Parathyroid adenoma (tissue), 2 donors: ENCODE data around the gene USH2A.

Experiments used
- H2AFZ ChIP-seq: fragments of 300-600 bp; sonication (generic); one replicate; pipeline ENCODE4 v1.7.0; 2017; ENCODE audit warnings: antibody characterized with exemption, mild to moderate bottlenecking
- H3K27ac ChIP-seq: fragments of 300-600 bp; sonication (generic); one replicate; pipeline ENCODE4 v1.7.0; 2017
- H3K27me3 ChIP-seq: fragments of 300-600 bp; sonication (generic); one replicate; pipeline ENCODE4 v1.7.0; 2017; ENCODE audit warnings: low read length; ENCODE audit not compliant: control insufficient read depth, insufficient read depth
- H3K36me3 ChIP-seq: fragments of 300-600 bp; sonication (generic); one replicate; pipeline ENCODE4 v1.7.0; 2017; ENCODE audit warnings: low read length; ENCODE audit not compliant: control insufficient read depth, insufficient read depth
- H3K4me1 ChIP-seq: fragments of 300-600 bp; sonication (generic); one replicate; pipeline ENCODE4 v1.7.0; 2017; ENCODE audit warnings: control low read depth
- H3K4me2 ChIP-seq: fragments of 300-600 bp; sonication (generic); one replicate; pipeline ENCODE4 v1.7.0; 2017; ENCODE audit warnings: low read length
- H3K4me3 ChIP-seq: fragments of 300-600 bp; sonication (generic); one replicate; pipeline ENCODE4 v1.7.0; 2017; ENCODE audit warnings: low read depth, low read length
- H3K79me2 ChIP-seq: fragments of 300-600 bp; sonication (generic); one replicate; pipeline ENCODE4 v1.7.0; 2017; ENCODE audit warnings: control low read depth
- H3K9ac ChIP-seq: fragments of 300-600 bp; sonication (generic); one replicate; pipeline ENCODE4 v1.7.0; 2017; ENCODE audit warnings: mild to moderate bottlenecking
- H3K9me3 ChIP-seq: fragments of 300-600 bp; sonication (generic); one replicate; pipeline ENCODE4 v1.7.0; 2017; ENCODE audit warnings: low read length; ENCODE audit not compliant: control insufficient read depth
- CTCF ChIP-seq: fragments of 300-600 bp; sonication (generic); IDR thresholded peaks from one replicate; pipeline ENCODE4 v1.7.0; 2017; ENCODE audit warnings: antibody characterized with exemption, mild to moderate bottlenecking
- donor health status: primary hyperparathyroidism.

Gene USH2A

GRCh38 chr1:216210081-216210480 is 213.2 kb downstream of the USH2A start:
- Histone ChIP-seq H3K4me1 (no peaks in the 10 kb centered on the region), H3K4me3 (no peak overlapping the region), H2AFZ (no peak overlapping the region), H3K36me3 (no peaks in the 10 kb centered on the region), H3K9me3 (no peaks in the 10 kb centered on the region), H3K9ac (no peak overlapping the region), H3K4me2 (no peak overlapping the region), H3K27me3 (no peaks in the 10 kb centered on the region), H3K27ac (no peak overlapping the region), H3K79me2 (no peaks in the 10 kb centered on the region)
- no peak for TF ChIP-seq CTCF

DNA sequence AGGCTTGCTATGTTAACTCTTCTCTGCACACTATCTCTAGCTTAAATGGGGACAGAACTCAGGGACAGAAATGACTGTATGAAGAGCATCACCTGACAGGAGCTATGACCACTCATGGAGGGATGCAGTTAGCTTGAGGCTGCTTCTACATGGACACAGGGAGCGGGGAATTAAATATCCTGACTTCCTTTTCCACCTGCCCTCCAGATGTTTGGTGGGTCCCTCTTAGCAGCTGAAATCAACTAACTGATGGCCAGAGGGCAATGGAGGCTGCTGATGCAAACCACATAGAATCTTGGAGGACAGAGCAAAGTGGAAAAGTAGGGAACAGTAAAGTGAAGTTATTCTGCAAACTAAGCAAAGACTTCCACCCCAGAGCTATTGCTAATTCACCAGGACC is 214.1 kb downstream of the USH2A start:
- Histone ChIP-seq H3K4me2 (no peak overlapping the region), H3K27me3 (no peaks in the 10 kb centered on the region), H2AFZ (no peak overlapping the region), H3K4me1 (no peaks in the 10 kb centered on the region), H3K79me2 (no peaks in the 10 kb centered on the region), H3K4me3 (no peak overlapping the region), H3K9ac (no peak overlapping the region), H3K27ac (no peak overlapping the region), H3K36me3 (no peaks in the 10 kb centered on the region), H3K9me3 (no peaks in the 10 kb centered on the region)
- no peak for TF ChIP-seq CTCF

- H3K9me3 ChIP-seq, result no peaks in the 10 kb centered on the region
- H3K27ac ChIP-seq, result no peak overlapping the region
- H3K4me1 ChIP-seq, result no peaks in the 10 kb centered on the region
- H3K27me3 ChIP-seq, result no peaks in the 10 kb centered on the region
- H3K36me3 ChIP-seq, result no peaks in the 10 kb centered on the region
- TF ChIP-seq CTCF, result no peak
- no peak overlapping the region for H3K4me3 ChIP-seq
- no peak overlapping the region for H3K4me2 ChIP-seq
- no peak overlapping the region for H3K9ac ChIP-seq
- no peak overlapping the region for H2AFZ ChIP-seq
- no peaks in the 10 kb centered on the region for H3K79me2 ChIP-seq
Measured at GRCh38 chr1:216207154-216207553, 216.1 kb downstream of the USH2A start.

- Histone ChIP-seq H3K4me1 (no peaks in the 10 kb centered on the region), H2AFZ (no peak overlapping the region), H3K9ac (no peak overlapping the region), H3K36me3 (no peaks in the 10 kb centered on the region), H3K9me3 (no peaks in the 10 kb centered on the region), H3K27me3 (no peaks in the 10 kb centered on the region), H3K4me3 (no peak overlapping the region), H3K4me2 (no peak overlapping the region), H3K79me2 (no peaks in the 10 kb centered on the region), H3K27ac (no peak overlapping the region)
- no peak for TF ChIP-seq CTCF
Measured at GRCh38 chr1:216205176-216205575, 218.1 kb downstream of the USH2A start.

- Histone ChIP-seq H3K79me2 (no peaks in the 10 kb centered on the region), H3K4me1 (no peaks in the 10 kb centered on the region), H3K27ac (no peak overlapping the region), H3K36me3 (no peaks in the 10 kb centered on the region), H3K27me3 (no peaks in the 10 kb centered on the region), H3K4me3 (no peak overlapping the region), H3K4me2 (no peak overlapping the region), H3K9ac (no peak overlapping the region), H2AFZ (no peak overlapping the region), H3K9me3 (no peaks in the 10 kb centered on the region)
- no peak for TF ChIP-seq CTCF
Measured at GRCh38 chr1:216201946-216202345, 221.3 kb downstream of the USH2A start.
